GM12878 (cell line): ENCODE results near the gene ZNF568. TPM values are rescaled to one million over a fixed set of nuclear protein-coding genes. Genes with fewer than 3 reads are reported as not detected.

Experiments
- ATAC-seq: fragments of 200-7000 bp; cut with Tn5 transposase; 3 replicates; pipeline ENCODE4 v1.9.1; 2020; ENCODE audit warnings: mild to moderate bottlenecking, moderate library complexity
- BruUV-seq: library from RNA; stranded (reverse); fragments of 400-500 nt; replicated peaks from 2 replicates; lab custom pipeline; 2021; lab: Mats Ljungman, UMichigan
- CTCF ChIA-PET: fragments of 300-600 bp; sonication (Branson Sonifier 250); formaldehyde crosslinking; extraction: SDS; loops from one replicate; lab custom pipeline; 2021; ENCODE audit warnings: inconsistent platforms; lab: Yijun Ruan, JAX
- POLR2A ChIA-PET: fragments of 350-600 bp; formaldehyde crosslinking; extraction: SDS; loops from one replicate; lab custom pipeline; 2021; ENCODE audit warnings: inconsistent platforms; lab: Charles Lee
- RAD21 ChIA-PET: fragments of 300-600 bp; sonication (Branson Sonifier 250); formaldehyde crosslinking; loops from one replicate; lab custom pipeline; 2023; ENCODE audit warnings: antibody characterized with exemption; ENCODE audit not compliant: unreplicated experiment; lab: Charles Lee
- SMC1A ChIA-PET: fragments of 300-600 bp; sonication (Branson Sonifier 250); formaldehyde crosslinking; loops from one replicate; lab custom pipeline; 2023; ENCODE audit not compliant: unreplicated experiment, uncharacterized antibody; lab: Charles Lee
- DNase-seq: peaks from one replicate; pipeline ENCODE4 v3.0.0-alpha.2; 2011; ENCODE audit warnings: low read depth, low spot score
- FAIRE-seq: peaks from 3 replicates; lab custom pipeline; 2011; peaks lifted over from hg19 to GRCh38; lab: Jason Lieb, UNC
- H2AFZ ChIP-seq: 2 replicates; pipeline ENCODE4 v1.6.0; 2011; ENCODE audit warnings: low read depth, low read length, control low read depth; ENCODE audit not compliant: control insufficient read depth
- H3K27ac ChIP-seq: 2 replicates; pipeline ENCODE4 v1.5.1; 2011; ENCODE audit warnings: control low read depth; ENCODE audit not compliant: control insufficient read depth, insufficient read depth
- H3K27me3 ChIP-seq, 2 experiments: replicated peaks in 1 of 2; 2 replicates each; pipeline versions ENCODE4 v1.6.0 to v1.6.1; 2011; ENCODE audit warnings: low read length in 1 of 2; ENCODE audit not compliant: control insufficient read depth in 2 of 2, insufficient read depth in 2 of 2
- H3K36me3 ChIP-seq, 2 experiments: 2 replicates each; pipeline ENCODE4 v1.5.1; 2011; ENCODE audit warnings: low read length in 1 of 2; ENCODE audit not compliant: control insufficient read depth in 2 of 2, insufficient read depth in 2 of 2
- H3K4me1 ChIP-seq: 2 replicates; pipeline ENCODE4 v1.6.1; 2011; ENCODE audit warnings: mild to moderate bottlenecking, low read length, moderate library complexity, mixed read lengths; ENCODE audit not compliant: control insufficient read depth, insufficient read depth
- H3K4me2 ChIP-seq: 2 replicates; pipeline ENCODE4 v1.6.0; 2011; ENCODE audit warnings: control low read depth; ENCODE audit not compliant: control insufficient read depth, insufficient read depth
- H3K4me3 ChIP-seq: fragments of 200-600 bp; sonication (generic); 2 replicates; pipeline ENCODE4 v1.5.1; 2016
- H3K79me2 ChIP-seq: 2 replicates; pipeline ENCODE4 v1.6.0; 2011; ENCODE audit warnings: low read length; ENCODE audit not compliant: control insufficient read depth, insufficient read depth
- H3K9ac ChIP-seq: 2 replicates; pipeline ENCODE4 v1.8.0; 2011; ENCODE audit warnings: low read length, control low read depth, mixed read lengths; ENCODE audit not compliant: control insufficient read depth, insufficient read depth
- H3K9me3 ChIP-seq: replicated peaks from 3 replicates; pipeline ENCODE4 v1.5.1; 2011; ENCODE audit warnings: mild to moderate bottlenecking, low read length; ENCODE audit not compliant: control insufficient read depth, insufficient read depth
- H4K20me1 ChIP-seq: 2 replicates; pipeline ENCODE4 v1.6.0; 2011; ENCODE audit not compliant: control insufficient read depth, insufficient read depth
- CBX5 ChIP-seq: sonication (generic); IDR thresholded peaks from 2 replicates; pipeline ENCODE4 v1.6.1; 2016; ENCODE audit warnings: low read depth, moderate library complexity, mild to moderate bottlenecking, inconsistent platforms
- EZH2 ChIP-seq: IDR thresholded peaks from 2 replicates; pipeline ENCODE4 v1.6.1; 2012; ENCODE audit warnings: low read depth, mild to moderate bottlenecking, control low read depth, inconsistent platforms, low read length, borderline replicate concordance; ENCODE audit not compliant: control insufficient read depth
- FOXM1 ChIP-seq: IDR thresholded peaks from 2 replicates; pipeline ENCODE4 v1.6.1; 2012; ENCODE audit warnings: low read depth, mild to moderate bottlenecking, inconsistent platforms, low read length, moderate library complexity
- JUNB ChIP-seq: IDR thresholded peaks from 2 replicates; pipeline ENCODE4 v1.6.1; 2016; ENCODE audit warnings: antibody characterized with exemption, mild to moderate bottlenecking
- JUND ChIP-seq: IDR thresholded peaks from 2 replicates; pipeline ENCODE4 v1.6.1; 2012; ENCODE audit warnings: low read depth, mild to moderate bottlenecking, low read length, improper control_type of control experiment, moderate library complexity
- KAT2A ChIP-seq: conservative IDR thresholded peaks from 2 replicates; pipeline ENCODE4 v1.6.1; 2011; ENCODE audit warnings: low read depth, low read length; ENCODE audit not compliant: control insufficient read depth
- MYC ChIP-seq: IDR thresholded peaks from 2 replicates; pipeline ENCODE4 v1.6.1; 2011; ENCODE audit warnings: mild to moderate bottlenecking, low read length, moderate library complexity, inconsistent platforms; ENCODE audit not compliant: insufficient read depth, insufficient replicate concordance, insufficient read length, severe bottlenecking
- NRF1 ChIP-seq: conservative IDR thresholded peaks from 2 replicates; pipeline ENCODE4 v1.6.1; 2011; ENCODE audit warnings: mild to moderate bottlenecking, low read depth, low read length, improper control_type of control experiment
- PAX8 ChIP-seq: fragments of 450-650 bp; IDR thresholded peaks from 2 replicates; pipeline ENCODE4 v1.6.1; 2017; ENCODE audit warnings: mild to moderate bottlenecking, moderate library complexity
- RELA ChIP-seq: fragments of 450-650 bp; IDR thresholded peaks from 2 replicates; pipeline ENCODE4 v1.8.0; 2014; ENCODE audit warnings: borderline replicate concordance; ENCODE audit not compliant: partially characterized antibody
- SREBF1 ChIP-seq: IDR thresholded peaks from 2 replicates; pipeline ENCODE4 v1.6.1; 2012; ENCODE audit warnings: mild to moderate bottlenecking, low read length
- SRF ChIP-seq, 2 experiments: IDR thresholded peaks; 2 replicates each; pipeline ENCODE4 v1.6.1; 2011; ENCODE audit warnings: low read depth in 2 of 2, low read length in 2 of 2, mild to moderate bottlenecking in 1 of 2, moderate library complexity in 1 of 2
- TAF1 ChIP-seq: IDR thresholded peaks from 2 replicates; pipeline ENCODE4 v1.6.1; 2011; ENCODE audit warnings: mild to moderate bottlenecking, low read depth, low read length, borderline replicate concordance
- TCF7 ChIP-seq: IDR thresholded peaks from 2 replicates; pipeline ENCODE4 v1.6.1; 2014; ENCODE audit warnings: antibody characterized with exemption, borderline replicate concordance
- USF2 ChIP-seq: IDR thresholded peaks from 2 replicates; pipeline ENCODE4 v1.6.1; 2011; ENCODE audit warnings: low read depth, low read length, improper control_type of control experiment, borderline replicate concordance
- WRNIP1 ChIP-seq: IDR thresholded peaks from 2 replicates; pipeline ENCODE4 v1.6.1; 2011; ENCODE audit warnings: low read depth, low read length, improper control_type of control experiment, borderline replicate concordance
- ZSCAN29 ChIP-seq: fragments of 450-650 bp; IDR thresholded peaks from 2 replicates; pipeline ENCODE4 v1.6.1; 2017; ENCODE audit warnings: mild to moderate bottlenecking, moderate library complexity
- WGBS: methylation state at CpG from one replicate; pipeline ENCODE4 v1.1.6; 2016; ENCODE audit warnings: low lambda C conversion rate; ENCODE audit not compliant: insufficient replicate concordance, insufficient coverage; ENCODE audit errors: missing lambda C conversion rate; 5-methylcytosine and 5-hydroxymethylcytosine counted together
- in situ Hi-C: fragments of 300-500 bp; cut with MboI; formaldehyde crosslinking; loops from 9 replicates; pipeline ENCODE4 v1.14.3; 2018; ENCODE audit warnings: mixed read lengths
- intact Hi-C: fragments of 100-400 bp; cut with micrococcal nuclease; formaldehyde crosslinking; loops from one replicate; pipeline ENCODE4 v1.14.2; 2022; ENCODE audit not compliant: unreplicated experiment
- polyA plus RNA-seq, 11 experiments: library from polyadenylated mRNA; depleted of rRNA in 4 of 11; unstranded in 6 of 11; stranded (reverse) in 5 of 11; fragments of >200 nt; fragmentation: Nextera tagmentation in 4 of 11; fragmentation: Illumina TruSeq in 1 of 11; extraction: Ambion mirVana in 4 of 11; extraction: Trizol in 1 of 11; gene quantifications; 1 replicate in 1 of 11; 2 replicates in 10 of 11; pipeline versions ENCODE4 v1.2.1 to v1.2.3, GENCODE V29; 2011 to 2016; ENCODE audit warnings: inconsistent platforms in 2 of 11, missing spikeins in 2 of 11, low read depth in 1 of 11
- total RNA-seq, 4 experiments: library from RNA; depleted of rRNA in 3 of 4; stranded (reverse); fragments of >200 nt in 3 of 4; fragmentation: Illumina TruSeq in 1 of 4; extraction: Trizol in 1 of 4; gene quantifications; 2 replicates each; pipeline versions ENCODE4 v1.2.1 to v1.2.3, GENCODE V29; 2013 to 2021

ZNF568 gene
- total and polyA plus RNA-seq, 10 of the 15 experiments (the other 5 are each of a cell fraction or from before 2014, with no cell fraction given): 0.16 to 0.77 (median 0.27) TPM

- in situ Hi-C loops: no loop called here
- Histone ChIP-seq H3K9me3 (no peaks in the 10 kb centered on the region; the same call in 1 of the 3 replicates), H3K27me3 (no peaks in the 10 kb centered on the region), H3K9ac (no peak overlapping the region), H3K36me3 (no peaks in the 10 kb centered on the region), H3K4me3 (no peak overlapping the region), H3K27ac (no peak overlapping the region), H3K4me2 (no peak overlapping the region), H2AFZ (no peak overlapping the region), H4K20me1 (no peaks in the 10 kb centered on the region), H3K4me1 (no peaks in the 10 kb centered on the region), H3K79me2 (no peaks in the 10 kb centered on the region)
- ChIA-PET SMC1A (no interaction called here), CTCF (no interaction called here), POLR2A (no interaction called here), RAD21 (no interaction called here)
- BruUV-seq: no TSS peak
- no peak for DNase-seq
- no peak for FAIRE-seq
- WGBS: 66% methylated on average over 2 of the region's 2 CpGs
- no peak for TF ChIP-seq EZH2
- TF ChIP-seq NRF1: no peak
- TF ChIP-seq MYC: no peak
- no peak for TF ChIP-seq KAT2A
- TF ChIP-seq SRF (IDR thresholded peaks at IDR 0.05; ENCODE audit: low read depth in 2 of 2, low read length in 2 of 2): no peak
- no peak for TF ChIP-seq RELA
- no peak for TF ChIP-seq PAX8
- TF ChIP-seq TAF1: no peak
- no peak for TF ChIP-seq WRNIP1
- TF ChIP-seq SREBF1: no peak
- no peak for TF ChIP-seq USF2
- TF ChIP-seq TCF7: no peak
- no peak for TF ChIP-seq JUNB
- no peak for TF ChIP-seq ZSCAN29
- no peak for TF ChIP-seq CBX5
- no peak for TF ChIP-seq FOXM1
- no peak for TF ChIP-seq JUND
- no peak for ATAC-seq
- intact Hi-C loops: no loop called here
Measured at GRCh38 chr19:36986131-36986530, 70.0 kb downstream of the ZNF568 start.
